ENCODE data around the gene MATK. TPM values are rescaled to one million over a fixed set of nuclear protein-coding genes. Genes with fewer than 3 reads are reported as not detected.

The MATK gene
- total RNA-seq, 2 donors from 2014 or later, result 5.4 to 6.4 TPM

DNA sequence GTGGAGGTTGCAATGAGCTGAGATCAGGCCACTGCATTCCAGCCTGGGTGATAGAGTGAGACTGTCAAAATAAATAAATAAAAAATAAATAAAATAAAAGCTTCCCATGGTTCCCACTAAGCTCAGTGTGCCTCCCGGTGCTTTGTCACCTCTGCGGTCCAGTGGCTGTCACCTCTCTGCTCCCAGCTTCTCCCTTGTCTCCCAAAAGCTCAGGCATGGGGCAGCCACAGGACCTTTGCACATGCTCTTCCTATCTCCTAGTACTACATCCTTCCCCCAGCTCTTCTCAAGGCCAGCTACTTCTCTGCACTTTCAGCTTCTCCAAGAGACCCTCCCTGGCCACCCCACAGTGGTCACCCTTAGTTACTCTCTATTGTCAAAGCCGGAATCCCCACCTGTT, 7.6 kb upstream of the MATK start:
- peaks cover 9% of the 10 kb centered on the region for H3K9me3 ChIP-seq
- TF ChIP-seq, protein P1, sequence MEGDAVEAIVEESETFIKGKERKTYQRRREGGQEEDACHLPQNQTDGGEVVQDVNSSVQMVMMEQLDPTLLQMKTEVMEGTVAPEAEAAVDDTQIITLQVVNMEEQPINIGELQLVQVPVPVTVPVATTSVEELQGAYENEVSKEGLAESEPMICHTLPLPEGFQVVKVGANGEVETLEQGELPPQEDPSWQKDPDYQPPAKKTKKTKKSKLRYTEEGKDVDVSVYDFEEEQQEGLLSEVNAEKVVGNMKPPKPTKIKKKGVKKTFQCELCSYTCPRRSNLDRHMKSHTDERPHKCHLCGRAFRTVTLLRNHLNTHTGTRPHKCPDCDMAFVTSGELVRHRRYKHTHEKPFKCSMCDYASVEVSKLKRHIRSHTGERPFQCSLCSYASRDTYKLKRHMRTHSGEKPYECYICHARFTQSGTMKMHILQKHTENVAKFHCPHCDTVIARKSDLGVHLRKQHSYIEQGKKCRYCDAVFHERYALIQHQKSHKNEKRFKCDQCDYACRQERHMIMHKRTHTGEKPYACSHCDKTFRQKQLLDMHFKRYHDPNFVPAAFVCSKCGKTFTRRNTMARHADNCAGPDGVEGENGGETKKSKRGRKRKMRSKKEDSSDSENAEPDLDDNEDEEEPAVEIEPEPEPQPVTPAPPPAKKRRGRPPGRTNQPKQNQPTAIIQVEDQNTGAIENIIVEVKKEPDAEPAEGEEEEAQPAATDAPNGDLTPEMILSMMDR (IDR thresholded peaks at IDR 0.05), result no peak

DNA sequence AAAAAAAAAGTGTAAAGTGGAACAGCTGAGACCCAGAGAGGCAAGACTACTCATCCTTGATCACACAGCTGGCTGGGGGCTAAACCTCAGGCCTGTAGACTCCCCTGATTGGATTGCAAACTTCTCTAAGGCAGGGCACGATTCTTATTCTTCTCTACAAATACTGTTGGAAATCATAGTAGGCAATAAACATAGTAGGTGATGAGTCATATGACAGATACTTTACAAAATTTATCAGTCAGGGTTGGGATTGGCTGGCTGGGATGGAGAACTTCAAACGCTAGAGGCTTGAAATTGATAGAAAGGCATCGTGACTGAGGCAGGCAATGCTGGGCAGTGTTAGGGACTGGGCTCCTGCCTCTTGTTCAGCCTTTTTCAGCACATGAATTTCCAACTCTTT, 5.9 kb upstream of the MATK start:
- Histone ChIP-seq H3K9me3 (peaks cover 9% of the 10 kb centered on the region), H3K27me3 (replicated peaks; ENCODE audit: insufficient read depth) (no peaks in the 10 kb centered on the region), H3K4me3 (no peak overlapping the region), H3K27ac (no peak overlapping the region), H3K4me1 (ENCODE audit: control insufficient read depth in 1 of 2, low read depth in 2 of 2) (no peaks in the 10 kb centered on the region), H3K36me3 (no peaks in the 10 kb centered on the region)
- DNase-seq (ENCODE audit: low spot score) (no peak), ATAC-seq (ENCODE audit: insufficient number of reproducible peaks, low FRiP score, low read depth) (no peak)
- TF ChIP-seq, protein P1 (IDR thresholded peaks at IDR 0.05), result no peak

More for the DNA sequence above, 7.6 kb upstream of the MATK start:
- Histone ChIP-seq H3K27ac (no peak overlapping the region), H3K27me3 (replicated peaks; ENCODE audit: insufficient read depth) (no peaks in the 10 kb centered on the region), H3K36me3 (no peaks in the 10 kb centered on the region), H3K4me3 (no peak overlapping the region), H3K4me1 (ENCODE audit: control insufficient read depth in 1 of 2, low read depth in 2 of 2) (no peaks in the 10 kb centered on the region)
- ATAC-seq (ENCODE audit: insufficient number of reproducible peaks, low FRiP score, low read depth), result no peak
- no peak for DNase-seq (ENCODE audit: low spot score)

DNA sequence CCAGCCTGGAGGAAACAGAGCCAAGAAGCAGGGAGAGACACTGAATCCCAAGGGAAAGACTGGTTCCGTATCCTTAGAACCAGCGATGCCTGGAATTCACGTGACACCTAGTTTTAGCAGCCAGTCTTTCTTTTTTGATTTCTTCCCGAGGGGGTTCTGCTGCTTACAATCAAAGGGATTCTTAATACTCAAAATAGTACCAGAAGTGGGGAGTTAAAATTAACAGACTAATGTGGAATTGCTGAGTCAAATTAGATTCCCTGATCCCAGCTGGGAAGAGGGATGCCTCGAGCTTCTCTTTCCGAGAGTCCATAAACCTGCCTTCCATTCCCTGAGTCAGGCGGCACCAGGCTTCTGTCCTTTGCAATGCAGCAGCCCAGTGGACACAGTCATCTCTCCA, 4.8 kb upstream of the MATK start:
- TF ChIP-seq, protein P1 (IDR thresholded peaks at IDR 0.05), result no peak
- Histone ChIP-seq H3K27me3 (replicated peaks; ENCODE audit: insufficient read depth) (no peaks in the 10 kb centered on the region), H3K9me3 (peaks cover 4% of the 10 kb centered on the region), H3K4me3 (no peak overlapping the region), H3K27ac (no peak overlapping the region), H3K4me1 (ENCODE audit: control insufficient read depth in 1 of 2, low read depth in 2 of 2) (no peaks in the 10 kb centered on the region), H3K36me3 (no peaks in the 10 kb centered on the region)
- no peak for DNase-seq (ENCODE audit: low spot score)
- no peak for ATAC-seq (ENCODE audit: insufficient number of reproducible peaks, low FRiP score, low read depth)

DNA sequence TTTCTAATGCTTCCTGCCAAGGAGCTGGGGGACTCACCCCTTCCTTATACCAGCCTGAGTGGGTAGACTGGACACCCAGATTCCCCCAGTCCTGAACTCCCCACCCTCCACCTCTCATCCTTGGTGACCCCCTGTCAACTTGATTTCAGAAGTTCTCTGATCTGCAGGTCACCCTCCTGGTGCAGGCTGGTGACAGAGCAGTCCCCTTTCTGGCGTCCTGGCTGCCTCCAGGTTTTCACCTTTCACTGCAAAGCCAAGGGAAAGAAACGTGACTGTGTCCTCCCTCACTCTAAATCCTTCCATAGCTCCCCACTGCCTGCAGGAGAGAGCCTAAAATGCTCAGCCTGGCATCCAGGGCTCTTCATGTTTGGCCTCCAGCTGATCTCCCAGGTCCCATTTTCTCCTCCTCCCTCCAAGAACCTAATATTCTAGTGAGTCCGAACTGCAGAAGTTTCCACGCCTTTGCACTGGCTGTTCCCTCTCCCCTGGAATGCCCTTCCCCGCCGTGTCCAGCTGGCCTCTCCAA, 4.1 kb upstream of the MATK start:
- TF ChIP-seq, protein P1 (IDR thresholded peaks at IDR 0.05), result no peak
- no peak overlapping the region for H3K27ac ChIP-seq
- H3K4me1 ChIP-seq (ENCODE audit: control insufficient read depth in 1 of 2, low read depth in 2 of 2), result no peaks in the 10 kb centered on the region
- DNase-seq (ENCODE audit: low spot score) (no peak), ATAC-seq (ENCODE audit: insufficient number of reproducible peaks, low FRiP score, low read depth) (no peak)
- H3K36me3 ChIP-seq, result no peaks in the 10 kb centered on the region
- no peaks in the 10 kb centered on the region for H3K27me3 ChIP-seq (replicated peaks; ENCODE audit: insufficient read depth)
- H3K4me3 ChIP-seq, result no peak overlapping the region
- peaks cover 4% of the 10 kb centered on the region for H3K9me3 ChIP-seq

DNA sequence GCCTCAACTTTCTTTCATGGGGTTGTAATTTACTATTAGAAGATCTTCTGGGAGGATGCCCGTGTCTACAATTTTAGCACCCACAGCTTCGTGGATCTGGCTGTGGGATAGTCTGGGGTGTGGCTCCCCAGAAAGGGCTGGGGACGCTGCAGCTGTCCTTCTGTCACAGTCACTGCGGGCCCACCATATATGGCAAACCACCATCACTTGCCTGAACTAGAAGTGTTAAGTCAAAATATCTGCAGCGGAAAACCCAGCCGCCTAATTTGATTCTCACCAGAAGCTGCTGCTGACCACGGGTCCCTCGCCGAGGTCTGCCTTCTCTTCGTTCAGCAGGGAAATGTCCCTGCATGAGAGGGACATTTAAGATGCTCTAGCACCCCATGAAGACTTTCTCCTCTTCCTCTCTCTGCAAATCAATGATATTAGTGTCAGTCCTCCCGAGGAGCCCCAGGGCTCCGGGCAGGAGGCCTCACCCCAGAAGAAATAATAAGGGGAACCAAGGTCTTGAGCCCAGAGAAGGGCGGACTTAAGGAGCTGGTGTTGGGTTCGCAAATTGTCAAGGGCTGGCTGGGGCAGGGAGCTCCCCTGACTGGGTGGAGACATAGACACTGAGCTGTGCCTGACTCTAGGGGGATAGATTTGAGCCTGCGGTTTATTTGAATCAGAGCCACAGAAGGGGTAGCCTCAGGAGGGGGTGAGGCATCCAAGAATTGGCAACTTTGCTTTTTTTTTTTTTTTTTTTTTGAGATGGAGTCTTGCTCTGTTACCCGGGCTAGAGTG, 3.0 kb upstream of the MATK start:
- no peaks in the 10 kb centered on the region for H3K36me3 ChIP-seq
- no peak overlapping the region for H3K4me3 ChIP-seq
- DNase-seq (ENCODE audit: low spot score) (no peak), ATAC-seq (ENCODE audit: insufficient number of reproducible peaks, low FRiP score, low read depth) (no peak)
- H3K27ac ChIP-seq, result no peak overlapping the region
- TF ChIP-seq, protein P1 (IDR thresholded peaks at IDR 0.05), result no peak
- no peaks in the 10 kb centered on the region for H3K27me3 ChIP-seq (replicated peaks; ENCODE audit: insufficient read depth)
- no peaks in the 10 kb centered on the region for H3K4me1 ChIP-seq (ENCODE audit: control insufficient read depth in 1 of 2, low read depth in 2 of 2)
- H3K9me3 ChIP-seq, result peaks cover 4% of the 10 kb centered on the region

Measured in thoracic aorta (tissue), 2 donors.